IMR-90 (cell line): ENCODE data around the gene CEP104. TPM values are rescaled to one million over a fixed set of nuclear protein-coding genes. Genes with fewer than 3 reads are reported as not detected.

Experiments used
- ATAC-seq: fragments of 200-7000 bp; cut with Tn5 transposase; 2 replicates; pipeline ENCODE4 v1.9.1; 2020; ENCODE audit warnings: low read depth, mild to moderate bottlenecking, moderate library complexity
- BruUV-seq: library from RNA; stranded (reverse); fragments of 400-500 nt; replicated peaks from 2 replicates; lab custom pipeline; 2021; lab: Mats Ljungman, UMichigan
- CTCF ChIA-PET: fragments of 300-600 bp; formaldehyde crosslinking; extraction: SDS; loops from one replicate; lab custom pipeline; 2021; ENCODE audit warnings: antibody characterized with exemption; lab: Yijun Ruan, JAX
- POLR2A ChIA-PET: fragments of 300-600 bp; sonication (Branson Sonifier 250); formaldehyde crosslinking; loops from one replicate; lab custom pipeline; 2022; ENCODE audit warnings: antibody characterized with exemption; ENCODE audit not compliant: unreplicated experiment; lab: Charles Lee
- DNase-seq: peaks from one replicate; pipeline ENCODE4 v3.0.0; 2013
- H2AFZ ChIP-seq: replicated peaks from 2 replicates; pipeline ENCODE3; 2013; ENCODE audit warnings: low read length, mild to moderate bottlenecking; ENCODE audit not compliant: poor library complexity
- H2AK5ac ChIP-seq: 2 replicates; pipeline ENCODE4 v1.6.1; 2013; ENCODE audit warnings: low read depth, low read length, inconsistent platforms
- H2AK9ac ChIP-seq: replicated peaks from 2 replicates; pipeline ENCODE3; 2013; ENCODE audit warnings: mild to moderate bottlenecking, low read depth, low read length, moderate library complexity; ENCODE audit not compliant: poor library complexity
- H2BK120ac ChIP-seq: 2 replicates; pipeline ENCODE4 v1.6.1; 2013; ENCODE audit warnings: low read depth, low read length, inconsistent platforms
- H2BK15ac ChIP-seq: 3 replicates; pipeline ENCODE4 v1.6.1; 2013; ENCODE audit warnings: low read depth, low read length, inconsistent platforms
- H2BK20ac ChIP-seq: 2 replicates; pipeline ENCODE4 v1.6.1; 2013; ENCODE audit warnings: low read depth, mild to moderate bottlenecking, inconsistent platforms, low read length, moderate library complexity
- H2BK5ac ChIP-seq: 2 replicates; pipeline ENCODE4 v1.6.1; 2013; ENCODE audit warnings: mild to moderate bottlenecking, low read depth, low read length, inconsistent platforms; ENCODE audit not compliant: poor library complexity, severe bottlenecking
- H3K14ac ChIP-seq: replicated peaks from 2 replicates; pipeline ENCODE4 v1.6.1; 2013; ENCODE audit warnings: low read depth, low read length, inconsistent platforms
- H3K18ac ChIP-seq: 2 replicates; pipeline ENCODE4 v1.6.1; 2013; ENCODE audit warnings: low read depth, low read length, control low read depth
- H3K23ac ChIP-seq: 2 replicates; pipeline ENCODE4 v1.6.1; 2013; ENCODE audit warnings: low read depth, low read length, inconsistent platforms
- H3K27ac ChIP-seq: 2 replicates; pipeline ENCODE4 v1.5.1; 2013; ENCODE audit warnings: mild to moderate bottlenecking, control low read depth, low read length; ENCODE audit not compliant: insufficient read depth
- H3K27me3 ChIP-seq: 2 replicates; pipeline ENCODE4 v1.6.1; 2013; ENCODE audit warnings: low read length; ENCODE audit not compliant: control insufficient read depth, insufficient read depth
- H3K36me3 ChIP-seq: 2 replicates; pipeline ENCODE4 v1.6.1; 2013; ENCODE audit warnings: low read length, mixed read lengths; ENCODE audit not compliant: control insufficient read depth, insufficient read depth
- H3K4ac ChIP-seq: 2 replicates; pipeline ENCODE4 v1.6.1; 2013; ENCODE audit warnings: low read depth, low read length, inconsistent platforms
- H3K4me1 ChIP-seq: 2 replicates; pipeline ENCODE4 v1.6.1; 2013; ENCODE audit warnings: low read length, mixed read lengths; ENCODE audit not compliant: control insufficient read depth, insufficient read depth
- H3K4me2 ChIP-seq: 2 replicates; pipeline ENCODE4 v1.6.1; 2013; ENCODE audit warnings: low read depth, mild to moderate bottlenecking, control low read depth, low read length, moderate library complexity
- H3K4me3 ChIP-seq: 2 replicates; pipeline ENCODE4 v1.5.1; 2013; ENCODE audit warnings: low read depth, mild to moderate bottlenecking, control low read depth, low read length, moderate library complexity; ENCODE audit not compliant: insufficient read depth
- H3K56ac ChIP-seq: 2 replicates; pipeline ENCODE4 v1.6.1; 2013; ENCODE audit warnings: low read length, inconsistent platforms; ENCODE audit not compliant: insufficient read depth; ENCODE audit errors: extremely low read depth
- H3K79me1 ChIP-seq, 2 experiments: 2 replicates each; pipeline ENCODE4 v1.6.1; 2013; ENCODE audit warnings: low read length in 2 of 2, inconsistent platforms in 1 of 2, low read depth in 1 of 2
- H3K9ac ChIP-seq: 2 replicates; pipeline ENCODE4 v1.6.1; 2013; ENCODE audit warnings: low read depth, low read length, control low read depth
- H3K9me1 ChIP-seq: 2 replicates; pipeline ENCODE4 v1.6.1; 2013; ENCODE audit warnings: low read length, inconsistent platforms; ENCODE audit not compliant: insufficient read depth
- H3K9me3 ChIP-seq: 2 replicates; pipeline ENCODE4 v1.6.1; 2013; ENCODE audit warnings: low read length; ENCODE audit not compliant: control insufficient read depth, insufficient read depth
- H4K20me1 ChIP-seq: 2 replicates; pipeline ENCODE4 v1.6.1; 2013; ENCODE audit warnings: low read length, inconsistent platforms; ENCODE audit not compliant: insufficient read depth
- H4K5ac ChIP-seq: 2 replicates; pipeline ENCODE4 v1.6.1; 2013; ENCODE audit warnings: mild to moderate bottlenecking, low read depth, low read length, control low read depth
- H4K8ac ChIP-seq, 2 experiments: 2 replicates each; pipeline ENCODE4 v1.6.1; 2013; ENCODE audit warnings: low read depth in 2 of 2, low read length in 2 of 2, control low read depth in 1 of 2, inconsistent platforms in 1 of 2
- H4K91ac ChIP-seq: 2 replicates; pipeline ENCODE4 v1.6.1; 2013; ENCODE audit warnings: low read depth, low read length, inconsistent platforms; ENCODE audit not compliant: insufficient read depth
- BHLHE40 ChIP-seq: fragments of 150-350 bp; IDR thresholded peaks from 2 replicates; pipeline ENCODE4 v1.6.1; 2016; ENCODE audit warnings: mild to moderate bottlenecking, low read depth, low read length
- CEBPB ChIP-seq: IDR thresholded peaks from 2 replicates; pipeline ENCODE4 v1.6.1; 2012; ENCODE audit warnings: low read depth, low read length, improper control_type of control experiment
- CHD1 ChIP-seq: IDR thresholded peaks from 2 replicates; pipeline ENCODE4 v1.6.1; 2012; ENCODE audit warnings: low read depth, low read length, improper control_type of control experiment
- ELK1 ChIP-seq: fragments of 150-350 bp; IDR thresholded peaks from 2 replicates; pipeline ENCODE4 v1.6.1; 2016; ENCODE audit warnings: low read depth, mild to moderate bottlenecking, low read length, moderate library complexity, borderline replicate concordance
- FOS ChIP-seq: fragments of 150-350 bp; IDR thresholded peaks from 2 replicates; pipeline ENCODE4 v1.6.1; 2016; ENCODE audit warnings: low read depth, low read length
- MAFK ChIP-seq: IDR thresholded peaks from 2 replicates; pipeline ENCODE4 v1.6.1; 2012; ENCODE audit warnings: low read depth, low read length, improper control_type of control experiment
- MAZ ChIP-seq: IDR thresholded peaks from 2 replicates; pipeline ENCODE4 v1.6.1; 2012; ENCODE audit warnings: low read depth, mild to moderate bottlenecking, low read length, improper control_type of control experiment, moderate library complexity, borderline replicate concordance
- MXI1 ChIP-seq: IDR thresholded peaks from 2 replicates; pipeline ENCODE4 v1.6.1; 2012; ENCODE audit warnings: low read depth, mild to moderate bottlenecking, low read length, moderate library complexity, borderline replicate concordance
- NFE2L2 ChIP-seq: fragments of 150-350 bp; IDR thresholded peaks from 2 replicates; pipeline ENCODE4 v1.6.1; 2016; ENCODE audit warnings: low read depth, mild to moderate bottlenecking, low read length
- POLR2A ChIP-seq: IDR thresholded peaks from 2 replicates; pipeline ENCODE4 v1.6.1; 2012; ENCODE audit warnings: mild to moderate bottlenecking, low read depth, low read length
- RAD21 ChIP-seq: IDR thresholded peaks from 2 replicates; pipeline ENCODE4 v1.6.1; 2012; ENCODE audit warnings: low read length, improper control_type of control experiment
- RCOR1 ChIP-seq: IDR thresholded peaks from 2 replicates; pipeline ENCODE4 v1.6.1; 2012; ENCODE audit warnings: mild to moderate bottlenecking, low read length, improper control_type of control experiment; ENCODE audit not compliant: insufficient replicate concordance
- SMC3 ChIP-seq: fragments of 150-350 bp; IDR thresholded peaks from 2 replicates; pipeline ENCODE4 v1.6.1; 2016; ENCODE audit warnings: low read depth, mild to moderate bottlenecking, antibody characterized with exemption, low read length, moderate library complexity
- USF2 ChIP-seq: fragments of 150-350 bp; IDR thresholded peaks from 2 replicates; pipeline ENCODE4 v1.6.1; 2017; ENCODE audit warnings: mild to moderate bottlenecking, antibody characterized with exemption, low read length, low read depth
- WGBS, 2 experiments: methylation state at CpG; one replicate each; pipeline versions ENCODE4 v1.1.5 to v1.1.7; 2013; ENCODE audit warnings: missing lambda C conversion rate in 2 of 2; ENCODE audit not compliant: insufficient read length in 1 of 2; ENCODE audit errors: extremely low coverage in 2 of 2; 5-methylcytosine and 5-hydroxymethylcytosine counted together
- dilution Hi-C: fragments of 300-500 bp; cut with HindIII; formaldehyde crosslinking; loops from one replicate; pipeline ENCODE4 v1.14.3; 2018; ENCODE audit warnings: low sequenced_read_pairs; ENCODE audit not compliant: unreplicated experiment
- in situ Hi-C: fragments of 300-500 bp; cut with MboI; formaldehyde crosslinking; loops from 3 replicates; pipeline ENCODE4 v1.14.3; 2019; ENCODE audit warnings: low sequenced_read_pairs, inconsistent platforms, mixed read lengths
- intact Hi-C: fragments of 100-400 bp; cut with micrococcal nuclease; formaldehyde crosslinking; loops from 2 replicates; pipeline ENCODE4 v1.10.0; 2022
- polyA plus RNA-seq, 3 experiments: library from polyadenylated mRNA; depleted of rRNA; stranded (reverse); fragments of >200 nt; gene quantifications; 2 replicates each; pipeline ENCODE4 v1.2.3, GENCODE V29; 2012; ENCODE audit warnings: low replicate concordance in 1 of 3
- total RNA-seq: library from RNA; depleted of rRNA; stranded (reverse); fragments of >200 nt; gene quantifications from 2 replicates; pipeline ENCODE4 v1.2.3, GENCODE V29; 2012

Gene CEP104
- total and polyA plus RNA-seq, 2 of the 4 experiments (the other 2 are of a cell fraction) = 14.3 to 17.5 TPM

GRCh38 chr1:3852711-3853485 lies 4.1 kb downstream of the CEP104 start:
- H3K56ac ChIP-seq = no peak overlapping the region
- no peak overlapping the region for H3K9ac ChIP-seq
- H3K27ac ChIP-seq = no peak overlapping the region
- no peak for ATAC-seq
- H3K9me1 ChIP-seq = peaks cover 2% of the 10 kb centered on the region; the same call in 1 of the 2 replicates
- no peak overlapping the region for H4K5ac ChIP-seq
- peaks cover 3% of the 10 kb centered on the region; the same call in 1 of the 2 replicates for H4K20me1 ChIP-seq
- no peak for DNase-seq
- intact Hi-C loops = no loop called here
- ChIA-PET CTCF (no interaction called here), POLR2A (no interaction called here)
- no peak overlapping the region for H3K23ac ChIP-seq
- no peak overlapping the region for H3K14ac ChIP-seq
- no peak overlapping the region for H2AK5ac ChIP-seq
- dilution Hi-C loops = no loop called here
- no peak overlapping the region for H2BK15ac ChIP-seq
- no peak overlapping the region for H3K4me2 ChIP-seq
- WGBS, 2 experiments = 55% methylated on average over 2 of the region's 15 CpGs; no CpG with 5 or more reads in 1 of the 2 experiments
- peaks cover 19% of the 10 kb centered on the region for H3K36me3 ChIP-seq
- no TSS peak for BruUV-seq
- no peak overlapping the region for H2AFZ ChIP-seq
- H2BK20ac ChIP-seq = no peak overlapping the region
- no peak overlapping the region for H3K18ac ChIP-seq
- peaks cover 2% of the 10 kb centered on the region; the same call in 1 of the 2 replicates for H3K4me1 ChIP-seq
- H3K27me3 ChIP-seq = no peaks in the 10 kb centered on the region
- no peak overlapping the region for H3K4me3 ChIP-seq
- TF ChIP-seq POLR2A (no peak), BHLHE40 (no peak), CEBPB (no peak), NFE2L2 (no peak), MAZ (no peak), RCOR1 (no peak), CHD1 (no peak), MAFK (no peak), RAD21 (no peak), FOS (no peak), USF2 (no peak), SMC3 (no peak), ELK1 (no peak), MXI1 (no peak)
- in situ Hi-C loops = no loop called here
- H3K79me1 ChIP-seq = peaks cover 19 to 27% of the 10 kb centered on the region in 2 experiments
- no peak overlapping the region for H2AK9ac ChIP-seq
- no peak overlapping the region for H3K4ac ChIP-seq
- no peak overlapping the region for H4K91ac ChIP-seq
- no peak overlapping the region for H2BK5ac ChIP-seq
- no peak overlapping the region for H2BK120ac ChIP-seq
- no peaks in the 10 kb centered on the region for H3K9me3 ChIP-seq
- H4K8ac ChIP-seq = no peak overlapping the region
